ENCODE measurements around the gene LTBP1.

The LTBP1 gene

GRCh38 chr2:33291278-33292013 is 344.7 kb downstream of the LTBP1 start:
- DNase-seq (ENCODE audit: low read depth in 2 of 3, low spot score in 2 of 3) = no peak

GRCh38 chr2:33292063-33292462 is 345.3 kb downstream of the LTBP1 start:
- no peak for DNase-seq (ENCODE audit: low read depth in 2 of 3, low spot score in 2 of 3)

GRCh38 chr2:33292981-33293595 is 346.3 kb downstream of the LTBP1 start:
- DNase-seq (ENCODE audit: low read depth in 2 of 3, low spot score in 2 of 3) = no peak

GRCh38 chr2:33298233-33298632 is 351.5 kb downstream of the LTBP1 start:
- DNase-seq (ENCODE audit: low read depth in 2 of 3, low spot score in 2 of 3) = no peak

GRCh38 chr2:33301355-33301754 is 354.6 kb downstream of the LTBP1 start:
- DNase-seq (ENCODE audit: low read depth in 2 of 3, low spot score in 2 of 3) = no peak

GRCh38 chr2:33302348-33302747 is 355.6 kb downstream of the LTBP1 start:
- no peak for DNase-seq (ENCODE audit: low read depth in 2 of 3, low spot score in 2 of 3)

- no peak for DNase-seq (ENCODE audit: low read depth in 2 of 3, low spot score in 2 of 3)
These were observed 357.5 kb downstream of the LTBP1 start for GRCh38 chr2:33304032-33304864.

GRCh38 chr2:33307659-33308270 is 361.0 kb downstream of the LTBP1 start:
- no peak for DNase-seq (ENCODE audit: low read depth in 2 of 3, low spot score in 2 of 3)

- DNase-seq (ENCODE audit: low read depth in 2 of 3, low spot score in 2 of 3) = no peak
These were observed 365.6 kb downstream of the LTBP1 start for GRCh38 chr2:33312355-33312754.

GRCh38 chr2:33313039-33313438 is 366.3 kb downstream of the LTBP1 start:
- no peak for DNase-seq (ENCODE audit: low read depth in 2 of 3, low spot score in 2 of 3)

- DNase-seq (ENCODE audit: low read depth in 2 of 3, low spot score in 2 of 3) = no peak
These were observed 367.8 kb downstream of the LTBP1 start for GRCh38 chr2:33314541-33314940.

- no peak for DNase-seq (ENCODE audit: low read depth in 2 of 3, low spot score in 2 of 3)
These were observed 369.6 kb downstream of the LTBP1 start for GRCh38 chr2:33316328-33316727.

- DNase-seq (ENCODE audit: low read depth in 2 of 3, low spot score in 2 of 3) = no peak
These were observed 370.7 kb downstream of the LTBP1 start for GRCh38 chr2:33317369-33318007.

GRCh38 chr2:33318456-33318855 is 371.7 kb downstream of the LTBP1 start:
- DNase-seq (ENCODE audit: low read depth in 2 of 3, low spot score in 2 of 3) = no peak

GRCh38 chr2:33320573-33320972 is 373.8 kb downstream of the LTBP1 start:
- no peak for DNase-seq (ENCODE audit: low read depth in 2 of 3, low spot score in 2 of 3)

- peak in 1 of 3 experiments; percentile 15 for DNase-seq (ENCODE audit: low read depth in 2 of 3, low spot score in 2 of 3)
These were observed 374.6 kb downstream of the LTBP1 start for GRCh38 chr2:33321236-33321771.

- DNase-seq (ENCODE audit: low read depth in 2 of 3, low spot score in 2 of 3) = no peak
These were observed 375.2 kb downstream of the LTBP1 start for GRCh38 chr2:33321876-33322483.

- no peak for DNase-seq (ENCODE audit: low read depth in 2 of 3, low spot score in 2 of 3)
These were observed 375.9 kb downstream of the LTBP1 start for GRCh38 chr2:33322612-33323011.

GRCh38 chr2:33323957-33324356 is 377.2 kb downstream of the LTBP1 start:
- DNase-seq (ENCODE audit: low read depth in 2 of 3, low spot score in 2 of 3) = no peak

- no peak for DNase-seq (ENCODE audit: low read depth in 2 of 3, low spot score in 2 of 3)
These were observed 379.3 kb downstream of the LTBP1 start for GRCh38 chr2:33326100-33326499.
